ENCODE results near the gene MYH14. TPM values are rescaled to one million over a fixed set of nuclear protein-coding genes. Genes with fewer than 3 reads are reported as not detected.

Gene MYH14
- total RNA-seq, 1 donor from 2014 or later: 1.6 TPM

- no peaks in the 10 kb centered on the region for H4K20me1 ChIP-seq (ENCODE audit: low read depth)
- Mint-ChIP-seq H3K36me3 (no peaks in the 10 kb centered on the region), H3K9me3 (peaks cover 3% of the 10 kb centered on the region), H3K4me3 (no peak overlapping the region), H3K27ac (peak overlapping the region; percentile 15), H3K27me3 (ENCODE audit: insufficient read depth, low read depth) (peaks cover 10% of the 10 kb centered on the region), H3K4me1 (no peaks in the 10 kb centered on the region)
- no peaks in the 10 kb centered on the region for H3F3A ChIP-seq (ENCODE audit: low read depth)
- no peak for DNase-seq (ENCODE audit: low spot score)
- no peaks in the 10 kb centered on the region for H3K9me3 ChIP-seq (ENCODE audit: low read depth)
- H3K4me3 ChIP-seq: no peak overlapping the region
- no peak overlapping the region for H2AFZ ChIP-seq (replicated peaks)
- no peak for TF ChIP-seq CTCF (IDR thresholded peaks at IDR 0.05)
- no peak for TF ChIP-seq EZH2phosphoT487 (IDR thresholded peaks at IDR 0.05)
- no peak for TF ChIP-seq EZH2 (IDR thresholded peaks at IDR 0.05)
- H3K79me2 ChIP-seq (ENCODE audit: low read depth): no peaks in the 10 kb centered on the region
- no peak overlapping the region for H3K27ac ChIP-seq
- no peak overlapping the region for H3K4me2 ChIP-seq
- no peaks in the 10 kb centered on the region for H3K27me3 ChIP-seq
- H3K4me1 ChIP-seq: no peaks in the 10 kb centered on the region
- H3K9ac ChIP-seq: no peak overlapping the region
- H3K36me3 ChIP-seq: no peaks in the 10 kb centered on the region
These were observed 14.1 kb upstream of the MYH14 start for GRCh38 chr19:50189331-50189730.

GRCh38 chr19:50190439-50190891 is 13.0 kb upstream of the MYH14 start:
- Histone ChIP-seq H3K79me2 (ENCODE audit: low read depth) (no peaks in the 10 kb centered on the region), H3K4me3 (no peak overlapping the region), H3K4me2 (no peak overlapping the region), H3K9me3 (ENCODE audit: low read depth) (no peaks in the 10 kb centered on the region), H4K20me1 (ENCODE audit: low read depth) (no peaks in the 10 kb centered on the region), H3K4me1 (no peaks in the 10 kb centered on the region), H3K36me3 (no peaks in the 10 kb centered on the region), H3K27ac (no peak overlapping the region), H3F3A (ENCODE audit: low read depth) (no peaks in the 10 kb centered on the region), H3K9ac (no peak overlapping the region), H3K27me3 (peaks cover 11% of the 10 kb centered on the region), H2AFZ (replicated peaks) (no peak overlapping the region)
- no peak for TF ChIP-seq EZH2 (IDR thresholded peaks at IDR 0.05)
- TF ChIP-seq CTCF (IDR thresholded peaks at IDR 0.05): no peak
- no peak for TF ChIP-seq EZH2phosphoT487 (IDR thresholded peaks at IDR 0.05)
- no peak overlapping the region for H3K4me3 Mint-ChIP-seq
- H3K36me3 Mint-ChIP-seq: no peaks in the 10 kb centered on the region
- no peak overlapping the region for H3K27ac Mint-ChIP-seq
- H3K9me3 Mint-ChIP-seq: peaks cover 3% of the 10 kb centered on the region
- no peaks in the 10 kb centered on the region for H3K4me1 Mint-ChIP-seq
- peaks cover 12% of the 10 kb centered on the region for H3K27me3 Mint-ChIP-seq (ENCODE audit: insufficient read depth, low read depth)
- no peak for DNase-seq (ENCODE audit: low spot score)

- H3K27ac Mint-ChIP-seq: no peak overlapping the region
- H3K36me3 ChIP-seq: no peaks in the 10 kb centered on the region
- H3K9me3 Mint-ChIP-seq: peaks cover 3% of the 10 kb centered on the region
- no peaks in the 10 kb centered on the region for H3F3A ChIP-seq (ENCODE audit: low read depth)
- TF ChIP-seq EZH2phosphoT487 (IDR thresholded peaks at IDR 0.05) (no peak), CTCF (IDR thresholded peaks at IDR 0.05) (no peak), EZH2 (IDR thresholded peaks at IDR 0.05) (no peak)
- no peaks in the 10 kb centered on the region for H3K9me3 ChIP-seq (ENCODE audit: low read depth)
- no peaks in the 10 kb centered on the region for H3K36me3 Mint-ChIP-seq
- H3K4me3 ChIP-seq: no peak overlapping the region
- no peak overlapping the region for H3K27ac ChIP-seq
- H3K4me1 Mint-ChIP-seq: no peaks in the 10 kb centered on the region
- H3K4me3 Mint-ChIP-seq: no peak overlapping the region
- no peak overlapping the region for H2AFZ ChIP-seq (replicated peaks)
- no peak for DNase-seq (ENCODE audit: low spot score)
- H3K27me3 Mint-ChIP-seq (ENCODE audit: insufficient read depth, low read depth): peaks cover 14% of the 10 kb centered on the region
- no peaks in the 10 kb centered on the region for H3K79me2 ChIP-seq (ENCODE audit: low read depth)
- H4K20me1 ChIP-seq (ENCODE audit: low read depth): no peaks in the 10 kb centered on the region
- H3K9ac ChIP-seq: no peak overlapping the region
- no peak overlapping the region for H3K4me2 ChIP-seq
- H3K27me3 ChIP-seq: peaks cover 19% of the 10 kb centered on the region
- no peaks in the 10 kb centered on the region for H3K4me1 ChIP-seq
These were observed 12.2 kb upstream of the MYH14 start for GRCh38 chr19:50191216-50191615.

Data from neural progenitor cell (in vitro differentiated cells).